Measurements from ENCODE around the gene BHMT. TPM values are rescaled to one million over a fixed set of nuclear protein-coding genes. Genes with fewer than 3 reads are reported as not detected.

Gene BHMT
- total and polyA plus RNA-seq, 4 donors: 0.05 to 2.3 (median 0.48) TPM

DNA sequence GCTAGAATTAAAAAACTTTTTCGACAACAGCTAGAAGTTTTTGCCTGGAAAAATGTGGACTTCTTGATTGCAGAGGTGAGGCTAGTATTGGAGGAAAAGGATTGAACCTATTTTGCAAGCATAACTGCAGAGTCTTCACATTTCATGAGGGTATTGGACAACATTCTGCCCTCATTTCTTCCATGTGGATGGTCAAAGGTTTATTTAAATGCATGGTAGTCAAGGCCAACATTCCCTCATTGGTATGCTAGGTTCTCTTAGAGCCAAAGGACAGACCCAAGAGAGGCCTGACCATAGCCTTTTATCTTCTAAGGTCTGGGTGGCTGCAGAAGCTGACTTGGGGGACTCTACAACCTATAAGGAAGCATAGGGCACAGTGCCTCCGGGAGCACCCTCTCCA is 30.8 kb upstream of the BHMT start:
- ATAC-seq (ENCODE audit: low FRiP score): no peak
- intact Hi-C loops (cut with DNase I): no loop called here
- H3K9me3 ChIP-seq (ENCODE audit: control insufficient read depth, low read length): no peaks in the 10 kb centered on the region
- 90 to 93% methylated on average over 2 of the region's 2 CpGs for WGBS, 2 donors
- no peaks in the 10 kb centered on the region for H3K4me1 ChIP-seq (ENCODE audit: control insufficient read depth in 1 of 2, insufficient read depth in 2 of 2, low read length in 2 of 2)
- no peak overlapping the region for H3K4me3 ChIP-seq (ENCODE audit: low read length in 2 of 2)
- no peak for DNase-seq
- no peaks in the 10 kb centered on the region for H3K27me3 ChIP-seq (ENCODE audit: control insufficient read depth in 1 of 2, insufficient read depth in 2 of 2, low read length in 1 of 2)
- peaks cover 0 to 1% of the 10 kb centered on the region in 2 donors for H3K36me3 ChIP-seq (ENCODE audit: control insufficient read depth in 1 of 2, insufficient read depth in 2 of 2, low read length in 1 of 2)
- no peak overlapping the region for H3K27ac ChIP-seq (ENCODE audit: low read depth in 1 of 2, low read length in 2 of 2)

DNA sequence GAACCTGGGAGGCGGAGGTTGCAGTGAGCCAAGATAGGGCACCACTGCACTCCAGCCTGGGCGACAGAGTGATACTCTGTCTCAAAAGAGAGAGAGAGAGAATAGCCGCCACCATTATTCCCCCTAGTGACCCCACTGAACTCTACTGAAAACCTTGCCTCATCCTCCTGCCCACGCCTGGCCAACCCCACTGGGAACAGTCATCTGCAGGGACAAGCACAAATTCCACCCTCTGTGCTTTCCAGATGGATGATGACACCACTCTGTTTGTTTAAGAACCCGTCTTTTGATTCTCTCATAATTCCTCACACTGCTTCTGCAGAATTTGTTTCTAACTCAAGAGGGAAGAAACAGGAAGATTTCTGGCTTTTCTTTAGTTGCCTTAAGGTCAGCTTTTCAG is 29.8 kb upstream of the BHMT start:
- ATAC-seq (ENCODE audit: low FRiP score) (no peak), DNase-seq (no peak)
- no peak overlapping the region for H3K4me3 ChIP-seq (ENCODE audit: low read length in 2 of 2)
- H3K27me3 ChIP-seq (ENCODE audit: control insufficient read depth in 1 of 2, insufficient read depth in 2 of 2, low read length in 1 of 2): no peaks in the 10 kb centered on the region
- 94 to 95% methylated on average over 5 of the region's 5 CpGs for WGBS, 2 donors
- H3K27ac ChIP-seq (ENCODE audit: low read depth in 1 of 2, low read length in 2 of 2): no peak overlapping the region
- H3K4me1 ChIP-seq (ENCODE audit: control insufficient read depth in 1 of 2, insufficient read depth in 2 of 2, low read length in 2 of 2): no peaks in the 10 kb centered on the region
- peaks cover 0 to 1% of the 10 kb centered on the region in 2 donors for H3K36me3 ChIP-seq (ENCODE audit: control insufficient read depth in 1 of 2, insufficient read depth in 2 of 2, low read length in 1 of 2)
- no peaks in the 10 kb centered on the region for H3K9me3 ChIP-seq (ENCODE audit: control insufficient read depth, low read length)
- intact Hi-C loops (cut with DNase I): no loop called here

DNA sequence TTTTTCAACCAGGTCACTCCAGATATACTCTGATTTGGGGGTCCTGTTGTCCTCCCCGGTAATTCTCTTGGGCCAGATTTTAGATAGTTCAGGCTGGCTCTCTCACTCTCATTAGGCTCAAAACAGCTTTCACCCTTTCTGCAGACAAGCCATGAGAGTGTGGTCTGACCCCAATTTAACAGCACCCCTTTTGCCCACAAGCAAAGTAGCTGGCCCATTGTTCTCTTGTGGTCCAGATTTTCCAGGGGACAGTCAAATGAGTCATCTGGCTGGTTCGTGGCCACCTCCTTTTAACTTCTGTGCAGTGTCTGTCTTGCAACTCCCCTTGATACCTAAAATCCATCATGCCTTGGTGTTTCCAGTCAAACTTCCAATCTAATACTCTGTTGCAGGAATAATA is 25.5 kb upstream of the BHMT start:
- H3K36me3 ChIP-seq (ENCODE audit: control insufficient read depth in 1 of 2, insufficient read depth in 2 of 2, low read length in 1 of 2): no peaks in the 10 kb centered on the region
- no peaks in the 10 kb centered on the region for H3K9me3 ChIP-seq (ENCODE audit: control insufficient read depth, low read length)
- no peak overlapping the region for H3K27ac ChIP-seq (ENCODE audit: low read depth in 1 of 2, low read length in 2 of 2)
- no peaks in the 10 kb centered on the region for H3K4me1 ChIP-seq (ENCODE audit: control insufficient read depth in 1 of 2, insufficient read depth in 2 of 2, low read length in 2 of 2)
- DNase-seq: no peak
- H3K4me3 ChIP-seq (ENCODE audit: low read length in 2 of 2): no peak overlapping the region
- intact Hi-C loops (cut with DNase I): no loop called here
- 69 to 72% methylated on average over 2 of the region's 2 CpGs for WGBS, 2 donors
- ATAC-seq (ENCODE audit: low FRiP score): no peak
- no peaks in the 10 kb centered on the region for H3K27me3 ChIP-seq (ENCODE audit: control insufficient read depth in 1 of 2, insufficient read depth in 2 of 2, low read length in 1 of 2)

DNA sequence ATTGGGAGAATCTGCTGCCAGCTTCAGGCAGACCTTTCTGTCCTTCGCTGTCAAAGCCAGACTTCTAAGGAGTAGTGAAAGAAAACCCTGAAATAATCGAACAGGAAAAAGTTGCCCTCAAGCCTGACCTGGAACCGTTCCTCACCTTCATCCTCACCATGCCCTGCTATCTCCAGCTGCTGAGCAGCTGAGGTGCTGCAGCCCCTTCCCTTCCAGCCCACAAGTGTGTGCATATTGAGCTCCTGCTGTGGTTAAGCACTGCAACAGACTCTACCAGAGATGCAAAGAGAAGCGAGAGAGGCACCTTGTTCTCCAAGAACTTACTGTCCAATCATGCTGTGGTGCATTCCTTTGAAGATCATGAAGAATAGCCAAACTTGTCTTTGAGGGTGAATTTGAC is 23.1 kb upstream of the BHMT start:
- intact Hi-C loops (cut with DNase I): no loop called here
- no peaks in the 10 kb centered on the region for H3K27me3 ChIP-seq (ENCODE audit: control insufficient read depth in 1 of 2, insufficient read depth in 2 of 2, low read length in 1 of 2)
- H3K9me3 ChIP-seq (ENCODE audit: control insufficient read depth, low read length): no peaks in the 10 kb centered on the region
- ATAC-seq (ENCODE audit: low FRiP score) (no peak), DNase-seq (no peak)
- no peaks in the 10 kb centered on the region for H3K36me3 ChIP-seq (ENCODE audit: control insufficient read depth in 1 of 2, insufficient read depth in 2 of 2, low read length in 1 of 2)
- H3K27ac ChIP-seq (ENCODE audit: low read depth in 1 of 2, low read length in 2 of 2): no peak overlapping the region
- WGBS, 2 donors: 83 to 84% methylated on average over 4 of the region's 4 CpGs
- no peak overlapping the region for H3K4me3 ChIP-seq (ENCODE audit: low read length in 2 of 2)
- H3K4me1 ChIP-seq (ENCODE audit: control insufficient read depth in 1 of 2, insufficient read depth in 2 of 2, low read length in 2 of 2): no peaks in the 10 kb centered on the region

DNA sequence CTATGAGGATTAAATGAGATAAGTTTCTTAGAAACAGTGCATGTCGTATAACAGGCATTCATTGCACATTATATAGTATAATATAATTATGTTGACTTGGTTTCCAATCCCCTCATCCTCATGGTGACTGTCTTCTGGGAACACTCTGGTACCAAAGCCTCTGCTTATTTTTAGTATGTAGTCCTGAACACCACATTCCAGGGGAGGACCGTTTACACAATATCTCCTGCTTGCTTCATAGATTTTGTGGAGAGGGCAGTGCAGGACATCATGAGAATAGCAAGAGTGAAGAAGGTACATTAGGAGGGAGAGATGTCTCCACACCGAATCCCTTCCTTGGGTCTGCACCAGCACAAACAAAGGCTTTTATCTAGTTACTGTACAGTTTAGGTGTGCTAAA is 20.5 kb upstream of the BHMT start:
- no peaks in the 10 kb centered on the region for H3K27me3 ChIP-seq (ENCODE audit: control insufficient read depth in 1 of 2, insufficient read depth in 2 of 2, low read length in 1 of 2)
- ATAC-seq (ENCODE audit: low FRiP score): no peak

DNA sequence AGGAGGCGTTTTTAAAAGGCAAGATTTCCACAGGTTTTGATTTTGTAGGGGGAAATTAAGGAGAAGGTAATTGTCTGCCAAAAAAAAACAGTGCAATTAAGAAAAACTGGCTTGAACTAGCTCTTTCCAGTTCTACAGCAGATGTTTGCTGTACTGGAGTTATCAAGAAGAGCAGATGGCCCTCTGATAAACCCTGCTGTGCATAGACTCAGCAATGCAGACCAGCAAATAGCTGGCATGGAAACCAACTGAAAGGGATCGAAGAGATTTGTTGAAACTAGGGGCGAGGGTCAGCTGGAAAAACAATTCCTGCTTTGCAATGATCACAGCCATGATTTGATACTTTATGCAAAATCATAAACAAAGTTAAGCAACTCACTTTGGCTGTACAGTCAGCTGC is 17.8 kb upstream of the BHMT start:
- H3K4me3 ChIP-seq (ENCODE audit: low read length in 2 of 2): no peak overlapping the region
- DNase-seq: no peak
- no peak for ATAC-seq (ENCODE audit: low FRiP score)
- H3K36me3 ChIP-seq (ENCODE audit: control insufficient read depth in 1 of 2, insufficient read depth in 2 of 2, low read length in 1 of 2): no peaks in the 10 kb centered on the region
- no peaks in the 10 kb centered on the region for H3K4me1 ChIP-seq (ENCODE audit: control insufficient read depth in 1 of 2, insufficient read depth in 2 of 2, low read length in 2 of 2)
- intact Hi-C loops (cut with DNase I): no loop called here
- no peak overlapping the region for H3K27ac ChIP-seq (ENCODE audit: low read depth in 1 of 2, low read length in 2 of 2)
- no peaks in the 10 kb centered on the region for H3K27me3 ChIP-seq (ENCODE audit: control insufficient read depth in 1 of 2, insufficient read depth in 2 of 2, low read length in 1 of 2)
- H3K9me3 ChIP-seq (ENCODE audit: control insufficient read depth, low read length): no peaks in the 10 kb centered on the region
- WGBS, 2 donors: 40 to 54% methylated on average over 3 of the region's 3 CpGs

More for the DNA sequence above, 20.5 kb upstream of the BHMT start:
- WGBS, 2 donors: 54 to 56% methylated on average over 3 of the region's 3 CpGs
- Histone ChIP-seq H3K4me1 (ENCODE audit: control insufficient read depth in 1 of 2, insufficient read depth in 2 of 2, low read length in 2 of 2) (no peaks in the 10 kb centered on the region), H3K4me3 (ENCODE audit: low read length in 2 of 2) (no peak overlapping the region), H3K36me3 (ENCODE audit: control insufficient read depth in 1 of 2, insufficient read depth in 2 of 2, low read length in 1 of 2) (no peaks in the 10 kb centered on the region), H3K9me3 (ENCODE audit: control insufficient read depth, low read length) (no peaks in the 10 kb centered on the region), H3K27ac (ENCODE audit: low read depth in 1 of 2, low read length in 2 of 2) (no peak overlapping the region)
- no peak for DNase-seq
- intact Hi-C loops (cut with DNase I): no loop called here

DNA sequence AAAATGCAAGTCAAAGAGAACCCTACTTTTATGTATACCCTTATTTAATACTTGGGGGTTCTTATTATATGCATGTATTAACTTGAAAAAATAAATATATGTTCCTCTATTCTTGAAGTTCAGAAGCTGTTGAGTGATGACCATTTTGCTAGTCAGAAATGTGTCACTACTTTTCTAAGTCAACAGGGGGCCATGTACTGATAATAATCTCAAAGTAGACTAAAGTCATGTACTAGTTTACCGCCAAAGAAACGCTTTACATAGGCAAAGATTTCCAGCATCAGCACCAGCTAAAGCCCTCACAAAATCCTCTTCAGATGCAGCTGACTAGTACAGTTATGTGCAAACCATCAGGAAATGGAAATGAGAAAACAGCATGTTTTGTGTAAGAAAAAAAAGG is 5.7 kb upstream of the BHMT start:
- H3K36me3 ChIP-seq (ENCODE audit: control insufficient read depth in 1 of 2, insufficient read depth in 2 of 2, low read length in 1 of 2): no peaks in the 10 kb centered on the region

DNA sequence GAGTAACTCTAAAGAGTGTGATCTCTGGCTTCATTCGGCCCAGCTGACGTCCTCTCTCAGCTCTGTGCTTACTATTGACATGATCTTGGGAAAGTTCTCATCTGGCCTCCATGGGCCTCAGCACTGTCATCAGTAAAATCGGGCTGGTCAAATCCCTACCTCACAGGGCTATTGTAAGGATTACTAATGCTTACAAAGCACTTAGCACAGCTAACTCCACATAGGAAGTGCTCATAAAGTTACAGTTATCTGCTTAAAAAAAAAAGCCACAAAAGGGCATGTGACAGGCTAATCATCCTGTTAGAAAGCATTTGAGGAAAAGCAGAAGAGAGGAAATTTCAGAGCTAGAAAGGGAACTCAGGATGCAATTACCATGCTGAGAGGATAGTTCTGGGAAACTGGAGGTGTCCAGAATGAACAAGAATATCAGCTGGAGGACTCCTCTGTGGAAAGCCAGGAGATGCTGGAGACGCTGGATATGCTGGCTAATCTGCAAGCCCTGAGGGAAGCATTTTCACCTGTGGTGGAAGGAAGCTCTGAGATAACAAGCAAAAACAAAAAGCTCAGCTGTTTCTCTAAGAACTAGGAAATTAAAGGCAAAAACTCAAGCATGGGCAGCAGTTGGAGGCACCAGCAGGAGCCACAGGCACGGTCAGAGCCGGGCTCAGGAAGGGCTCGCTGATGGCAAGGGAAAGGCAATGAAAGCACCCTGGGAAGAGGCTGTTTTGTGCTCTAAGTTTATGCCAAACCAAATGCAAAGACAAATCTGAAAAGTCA is 4.4 kb upstream of the BHMT start:
- 66 to 73% methylated on average over 7 of the region's 7 CpGs for WGBS, 2 donors
- no peak for DNase-seq
- Histone ChIP-seq H3K4me3 (ENCODE audit: low read length in 2 of 2) (no peak overlapping the region), H3K4me1 (ENCODE audit: control insufficient read depth in 1 of 2, insufficient read depth in 2 of 2, low read length in 2 of 2) (peaks cover 0 to 2% of the 10 kb centered on the region in 2 donors), H3K27ac (ENCODE audit: low read depth in 1 of 2, low read length in 2 of 2) (no peak overlapping the region), H3K9me3 (ENCODE audit: control insufficient read depth, low read length) (no peaks in the 10 kb centered on the region), H3K27me3 (ENCODE audit: control insufficient read depth in 1 of 2, insufficient read depth in 2 of 2, low read length in 1 of 2) (no peaks in the 10 kb centered on the region), H3K36me3 (ENCODE audit: control insufficient read depth in 1 of 2, insufficient read depth in 2 of 2, low read length in 1 of 2) (no peaks in the 10 kb centered on the region)
- no peak for ATAC-seq (ENCODE audit: low FRiP score)
- intact Hi-C loops (cut with DNase I): no loop called here

More for the DNA sequence above, 5.7 kb upstream of the BHMT start:
- DNase-seq (no peak), ATAC-seq (ENCODE audit: low FRiP score) (no peak)
- intact Hi-C loops (cut with DNase I): no loop called here
- no peaks in the 10 kb centered on the region for H3K27me3 ChIP-seq (ENCODE audit: control insufficient read depth in 1 of 2, insufficient read depth in 2 of 2, low read length in 1 of 2)
- H3K4me1 ChIP-seq (ENCODE audit: control insufficient read depth in 1 of 2, insufficient read depth in 2 of 2, low read length in 2 of 2): peaks cover 0 to 2% of the 10 kb centered on the region in 2 donors
- H3K4me3 ChIP-seq (ENCODE audit: low read length in 2 of 2): no peak overlapping the region
- no peaks in the 10 kb centered on the region for H3K9me3 ChIP-seq (ENCODE audit: control insufficient read depth, low read length)
- H3K27ac ChIP-seq (ENCODE audit: low read depth in 1 of 2, low read length in 2 of 2): no peak overlapping the region
- WGBS, 2 donors: 92 to 96% methylated on average over 2 of the region's 2 CpGs

DNA sequence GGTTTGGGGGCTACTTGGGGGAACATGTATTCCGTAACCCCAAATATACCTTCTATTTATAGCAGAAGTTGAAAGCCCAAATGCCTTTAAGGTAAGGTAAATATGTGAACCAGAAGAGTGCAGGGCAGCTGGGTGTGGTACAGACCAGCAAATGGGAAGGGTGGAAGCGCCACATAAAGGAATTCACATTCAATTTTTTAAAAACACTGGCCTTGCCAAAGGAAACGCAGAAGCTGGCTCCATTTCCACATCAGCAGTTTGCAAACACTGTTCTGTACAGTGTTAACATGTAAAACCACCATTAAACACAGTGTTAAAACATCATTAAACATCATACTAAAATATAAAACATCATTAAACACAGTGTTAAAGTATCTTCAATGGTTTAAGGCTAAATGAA is 3.5 kb upstream of the BHMT start:
- intact Hi-C loops (cut with DNase I): no loop called here
- no peak for DNase-seq
- WGBS, 2 donors: 2 to 13% methylated on average over 3 of the region's 3 CpGs
- H3K27ac ChIP-seq (ENCODE audit: low read depth in 1 of 2, low read length in 2 of 2): no peak overlapping the region
- no peaks in the 10 kb centered on the region for H3K27me3 ChIP-seq (ENCODE audit: control insufficient read depth in 1 of 2, insufficient read depth in 2 of 2, low read length in 1 of 2)
- no peaks in the 10 kb centered on the region for H3K36me3 ChIP-seq (ENCODE audit: control insufficient read depth in 1 of 2, insufficient read depth in 2 of 2, low read length in 1 of 2)
- H3K4me1 ChIP-seq (ENCODE audit: control insufficient read depth in 1 of 2, insufficient read depth in 2 of 2, low read length in 2 of 2): peaks cover 0 to 2% of the 10 kb centered on the region in 2 donors
- no peaks in the 10 kb centered on the region for H3K9me3 ChIP-seq (ENCODE audit: control insufficient read depth, low read length)
- peak overlapping the region in 1 of 2 donors; percentile 38 for H3K4me3 ChIP-seq (ENCODE audit: low read length in 2 of 2)
- ATAC-seq (ENCODE audit: low FRiP score): no peak

Measured in aorta (tissue), 5 donors.